ENCODE results near the gene SLC25A11.

SLC25A11 gene

GRCh38 chr17:4939796-4940554 is at the start of gene SLC25A11, which contains the start of gene RNF167:
TSS of gene SLC25A11 (minus strand) at chr17:4940046. CDS start at chr17:4939910, 136 bp downstream.
TSS of gene RNF167 (plus strand) at chr17:4940268. CDS start at chr17:4940910, 642 bp downstream.
- peak; percentile 98 for FAIRE-seq

GRCh38 chr17:4987767-4988567 is 48.1 kb upstream of the SLC25A11 start:
- FAIRE-seq, result no peak

- no peak for FAIRE-seq
Observed at GRCh38 chr17:4986951-4987766, 47.3 kb upstream of the SLC25A11 start, which contains the start of gene CAMTA2. TSS of gene CAMTA2 (minus strand) at chr17:4987675. CDS start at chr17:4986222, 1,453 bp downstream.

GRCh38 chr17:4986403-4986802 is 46.6 kb upstream of the SLC25A11 start:
- FAIRE-seq, result no peak

- no peak for FAIRE-seq
Observed at GRCh38 chr17:4982305-4982704, 42.5 kb upstream of the SLC25A11 start.

GRCh38 chr17:4980644-4981216 is 40.9 kb upstream of the SLC25A11 start:
- FAIRE-seq, result no peak

GRCh38 chr17:4978726-4979125 is 38.9 kb upstream of the SLC25A11 start:
- FAIRE-seq, result no peak

DNA sequence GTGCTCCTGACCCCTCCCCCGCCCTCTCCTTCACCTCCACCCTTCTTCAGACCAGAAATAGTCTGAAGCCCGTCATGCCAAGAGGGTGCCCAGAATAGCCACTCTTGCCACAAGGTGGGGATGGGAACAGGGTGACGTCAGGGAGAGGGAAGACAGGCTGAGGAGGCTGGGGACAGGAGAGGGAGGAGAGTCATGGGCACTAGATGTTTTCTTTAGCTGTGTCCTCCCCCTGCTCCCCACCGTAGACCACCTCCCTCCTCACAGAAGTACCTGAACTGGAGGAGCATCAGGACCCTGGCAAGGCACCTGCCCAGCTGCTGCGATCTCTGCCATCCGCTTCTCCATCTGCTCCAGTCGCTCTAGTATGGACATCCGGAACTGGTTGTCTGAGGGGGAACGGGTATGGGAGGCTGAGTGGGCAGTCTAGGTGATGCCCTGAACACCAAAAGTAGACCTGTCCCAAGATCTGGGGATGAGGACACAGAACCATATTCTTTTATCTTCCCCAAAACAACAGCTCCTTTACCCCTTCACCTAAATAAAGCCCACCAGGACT is 34.3 kb upstream of the SLC25A11 start:
- no peak for FAIRE-seq

DNA sequence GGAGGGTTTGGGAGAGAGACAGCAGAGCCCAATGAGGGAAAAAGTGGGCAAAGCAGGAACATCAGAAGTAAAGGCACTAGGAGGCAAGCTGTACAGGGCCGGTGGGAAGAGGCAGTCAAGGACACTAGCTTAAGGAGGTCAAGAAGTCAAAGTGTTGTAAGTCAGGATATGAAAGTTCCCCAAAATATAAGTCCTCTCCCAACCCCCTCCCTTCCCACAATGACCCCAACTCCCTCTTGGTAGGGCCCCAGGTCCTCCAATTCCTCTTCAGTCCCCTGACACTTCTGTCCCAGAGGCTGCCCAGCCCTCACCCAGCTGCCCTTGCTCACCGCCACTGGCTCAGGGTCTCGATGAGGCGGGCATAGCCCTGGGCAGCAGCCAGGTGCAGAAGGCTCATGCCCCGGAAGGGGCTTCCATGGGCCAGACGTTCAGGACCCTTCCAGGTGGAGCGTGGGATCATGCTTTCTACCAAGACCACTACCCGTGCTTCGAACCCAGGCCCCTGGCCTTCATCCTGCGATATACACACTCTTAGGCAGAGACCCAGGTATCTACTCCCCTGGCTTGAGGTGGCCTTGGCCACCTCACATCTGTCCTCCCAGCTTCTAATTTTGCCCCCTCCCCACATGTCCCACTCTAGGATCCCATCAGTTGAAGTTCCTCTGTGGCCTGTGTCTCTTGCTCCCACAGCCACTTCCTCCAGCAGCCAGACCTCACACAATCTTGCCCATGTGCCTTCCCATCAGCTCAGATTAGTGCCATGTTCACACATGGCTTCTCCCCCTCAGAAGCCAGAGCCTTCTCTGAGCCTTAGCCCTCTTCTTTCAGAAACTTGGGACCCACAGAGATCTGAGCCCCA is 33.6 kb upstream of the SLC25A11 start:
- no peak for FAIRE-seq

GRCh38 chr17:4972752-4973151 is 32.9 kb upstream of the SLC25A11 start:
- no peak for FAIRE-seq

DNA sequence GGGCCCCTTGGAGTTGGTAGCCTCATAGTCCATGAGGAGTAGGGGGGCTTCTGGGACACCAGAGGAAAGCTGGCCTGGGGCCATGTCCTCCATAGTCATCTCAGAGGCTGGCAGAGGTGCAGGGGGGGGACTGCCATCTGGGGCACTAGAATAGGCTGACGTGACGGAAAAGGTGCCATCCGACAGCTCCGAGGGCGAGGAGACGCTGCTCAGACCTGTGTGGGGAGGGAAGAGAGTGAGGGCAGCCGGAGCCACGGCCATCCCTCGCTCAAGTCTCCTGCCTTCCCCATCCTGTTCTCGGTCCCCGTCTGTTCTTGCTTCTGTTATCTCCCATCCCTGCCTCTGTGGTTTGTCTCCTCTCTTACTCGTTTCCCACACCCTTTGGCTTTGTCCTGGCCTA is 32.5 kb upstream of the SLC25A11 start:
- no peak for FAIRE-seq

- FAIRE-seq, result no peak
Observed at GRCh38 chr17:4971826-4972225, 32.0 kb upstream of the SLC25A11 start.

DNA sequence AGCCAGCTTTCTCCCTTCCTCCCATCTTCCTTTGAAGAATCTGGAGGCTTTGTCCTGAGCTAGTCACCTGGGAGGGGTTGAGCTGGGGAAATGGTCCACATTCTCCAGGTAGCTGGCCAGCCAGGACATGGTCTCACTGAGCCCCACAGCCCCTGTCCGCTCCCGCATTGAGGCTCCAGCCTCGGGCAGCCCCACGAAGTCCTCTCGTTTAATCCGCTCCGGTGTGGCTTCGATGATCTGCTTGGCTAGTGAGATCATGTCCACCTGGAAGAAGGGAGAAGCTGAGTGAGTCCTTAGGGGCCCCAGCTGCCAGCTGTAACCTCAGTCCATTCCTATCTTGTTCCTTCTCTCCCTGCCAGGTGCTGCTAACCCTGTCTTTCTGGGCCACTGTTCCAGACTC is 30.4 kb upstream of the SLC25A11 start:
- FAIRE-seq, result no peak

GRCh38 chr17:4969551-4970173 is 29.8 kb upstream of the SLC25A11 start:
- FAIRE-seq, result no peak

DNA sequence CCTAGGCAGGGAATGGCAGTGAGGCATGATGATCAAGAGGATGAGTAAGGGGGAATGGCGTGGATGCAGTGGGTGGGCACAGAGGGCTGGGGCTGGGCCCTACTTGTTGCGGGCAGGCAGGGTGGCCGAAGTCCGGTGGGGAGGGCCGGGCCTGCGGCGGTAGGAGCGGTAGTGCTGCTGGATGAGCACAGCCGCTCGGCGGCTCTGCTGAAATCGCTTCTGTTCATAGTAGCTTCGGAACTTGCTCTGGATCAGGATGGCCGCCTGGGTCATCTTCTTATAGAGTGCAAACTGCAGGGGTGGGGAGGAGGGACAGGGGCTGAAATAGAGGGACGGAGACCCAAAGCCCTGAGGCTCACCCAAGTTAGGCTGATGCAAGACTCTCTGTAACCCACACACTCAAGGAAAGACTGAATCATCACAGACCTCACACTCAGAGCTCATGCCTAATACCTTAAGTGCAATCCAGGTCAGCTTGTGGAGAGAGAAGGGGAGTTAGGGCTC is 29.3 kb upstream of the SLC25A11 start:
- FAIRE-seq, result no peak

DNA sequence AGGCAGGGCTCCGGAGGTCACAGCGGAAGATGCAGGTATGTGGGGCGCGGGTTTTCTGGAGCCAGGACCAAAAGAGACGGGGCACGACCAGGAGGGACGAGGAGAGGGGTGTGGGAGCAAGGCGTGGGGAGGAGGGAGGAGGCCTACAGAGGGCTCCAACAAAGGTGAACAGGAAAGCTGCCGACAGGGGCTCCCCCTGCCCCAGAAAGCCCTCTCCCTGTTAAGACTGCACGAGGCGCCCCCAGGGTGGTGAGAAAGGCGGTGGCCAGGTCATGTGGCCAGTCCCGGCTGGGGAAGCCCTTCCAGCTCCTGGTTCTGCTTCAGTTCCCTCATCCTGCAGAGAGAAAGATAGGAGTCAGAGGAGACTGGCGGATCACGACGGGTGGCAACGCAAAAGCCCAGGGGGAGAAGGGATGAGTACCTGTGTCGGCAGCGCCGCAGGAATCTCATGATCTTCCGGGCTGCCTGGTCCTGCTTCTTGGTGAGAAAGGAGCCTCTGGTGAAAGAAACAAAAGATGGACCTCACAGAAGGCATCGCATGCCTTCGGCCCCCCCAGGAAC is 28.7 kb upstream of the SLC25A11 start:
- no peak for FAIRE-seq

- no peak for FAIRE-seq
Observed at GRCh38 chr17:4967539-4968485, 28.0 kb upstream of the SLC25A11 start, which contains the start of gene SPAG7. TSS of gene SPAG7 (minus strand) at chr17:4967817. CDS start at chr17:4967804, 13 bp downstream.

DNA sequence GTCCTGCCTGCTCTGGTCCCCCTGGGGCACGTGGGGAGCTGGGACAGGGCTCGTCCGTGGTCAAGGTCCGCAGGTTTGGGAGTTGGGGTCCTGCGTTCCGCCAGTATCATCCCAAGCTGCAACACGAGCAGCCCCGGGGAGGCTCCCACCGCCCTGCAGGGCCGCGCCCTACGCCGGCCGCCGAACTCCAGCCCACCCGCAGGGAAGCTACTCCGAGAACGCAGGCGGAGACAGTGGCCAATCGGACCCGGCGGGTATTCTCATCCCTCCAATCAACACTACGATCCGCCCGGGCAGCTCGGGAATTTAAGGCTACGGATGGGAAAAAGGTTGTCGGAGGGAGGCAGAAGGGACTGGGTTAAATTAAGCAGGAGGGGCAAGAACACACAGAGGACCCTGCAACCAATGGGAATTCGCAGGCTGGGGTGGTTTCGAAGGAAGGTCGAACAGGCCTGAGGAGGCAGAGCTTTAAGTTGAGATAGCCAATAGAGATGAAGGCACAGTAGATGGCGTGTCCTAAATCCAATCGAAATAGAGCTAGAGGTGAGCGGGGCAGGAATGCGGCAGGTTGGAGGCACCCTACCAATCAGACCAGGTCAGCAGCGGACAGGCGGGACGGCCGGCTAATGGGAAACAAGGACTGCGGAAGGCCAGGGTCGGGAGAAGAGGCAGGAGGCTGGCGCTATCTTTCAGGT is 27.1 kb upstream of the SLC25A11 start:
- FAIRE-seq, result peak; percentile 99

Measured in islet of Langerhans (tissue), 1 donor.